T-cell (primary cell): ENCODE results near the gene JAG2. TPM values are rescaled to one million over a fixed set of nuclear protein-coding genes. Genes with fewer than 3 reads are reported as not detected.

Source experiments
- ATAC-seq, 4 experiments: fragments of 200-7000 bp in 3 of 4; fragments of 150-1000 bp in 1 of 4; cut with Tn5 transposase; replicated peaks in 1 of 4; 1 replicate in 3 of 4; 2 replicates in 1 of 4; pipeline ENCODE4 v1.10.0; 2021; ENCODE audit warnings: moderate library complexity in 3 of 4, mild to moderate bottlenecking in 2 of 4, moderate number of reproducible peaks in 1 of 4
- CTCF ChIA-PET, 2 donors: fragments of 300-600 bp; sonication (Branson Sonifier 250); formaldehyde crosslinking; loops; one replicate each; lab custom pipeline; 2022; ENCODE audit warnings: antibody characterized with exemption in 2 of 2; lab: Charles Lee
- POLR2A ChIA-PET, 2 donors: fragments of 300-600 bp; sonication (Branson Sonifier 250); formaldehyde crosslinking; loops; one replicate each; lab custom pipeline; 2022; ENCODE audit warnings: antibody characterized with exemption in 2 of 2; lab: Charles Lee
- DNase-seq, 35 experiments: peaks; one replicate each; pipeline versions ENCODE4 v3.0.0 to v3.0.0-alpha.2; 2013 to 2023
- H3K27ac ChIP-seq: one replicate; pipeline ENCODE4 v1.5.1; 2013; ENCODE audit warnings: low read length
- H3K27me3 ChIP-seq, 2 experiments: replicated peaks in 1 of 2; 1 replicate in 1 of 2; 2 replicates in 1 of 2; pipeline versions ENCODE4 v1.6.1 to v1.7.0; 2013; ENCODE audit warnings: low read length in 1 of 2, mixed read lengths in 1 of 2; ENCODE audit not compliant: control insufficient read depth in 2 of 2, insufficient read depth in 2 of 2; ENCODE audit errors: extremely low read depth in 1 of 2
- H3K36me3 ChIP-seq, 2 donors: 1 replicate in 1 of 2; 2 replicates in 1 of 2; pipeline versions ENCODE4 v1.6.1 to v1.7.0; 2013; ENCODE audit warnings: low read length in 1 of 2; ENCODE audit not compliant: control insufficient read depth in 2 of 2, insufficient read depth in 1 of 2; ENCODE audit errors: extremely low read depth in 1 of 2
- H3K4me1 ChIP-seq, 2 experiments: 1 replicate in 1 of 2; 2 replicates in 1 of 2; pipeline versions ENCODE4 v1.6.1 to v1.7.0; 2013; ENCODE audit warnings: low read length in 2 of 2, mixed read lengths in 1 of 2; ENCODE audit not compliant: insufficient read depth in 2 of 2, control insufficient read depth in 1 of 2; ENCODE audit errors: extremely low read depth in 1 of 2
- H3K4me3 ChIP-seq, 2 donors: 1 replicate in 1 of 2; 2 replicates in 1 of 2; pipeline versions ENCODE4 v1.5.1 to v1.7.0; 2013; ENCODE audit warnings: mild to moderate bottlenecking in 2 of 2, low read length in 1 of 2, moderate library complexity in 1 of 2; ENCODE audit not compliant: control insufficient read depth in 1 of 2; ENCODE audit errors: extremely low read depth in 1 of 2
- H3K9me3 ChIP-seq: 2 replicates; pipeline ENCODE4 v1.7.0; 2013
- H3K27ac Mint-ChIP-seq, 2 donors: one replicate each; pipeline ENCODE4 v1.8.0; 2020 to 2021; ENCODE audit warnings: mild to moderate bottlenecking in 2 of 2, mixed read lengths in 2 of 2
- H3K27me3 Mint-ChIP-seq, 2 donors: one replicate each; pipeline ENCODE4 v1.8.0; 2021 to 2022; ENCODE audit warnings: mixed read lengths in 2 of 2
- H3K36me3 Mint-ChIP-seq: one replicate; pipeline ENCODE4 v1.8.0; 2021; ENCODE audit warnings: mixed read lengths
- H3K4me1 Mint-ChIP-seq, 3 donors: one replicate each; pipeline ENCODE4 v1.8.0; 2020 to 2022; ENCODE audit warnings: mixed read lengths in 3 of 3, mild to moderate bottlenecking in 1 of 3
- H3K4me3 Mint-ChIP-seq, 3 donors: one replicate each; pipeline ENCODE4 v1.8.0; 2020 to 2022; ENCODE audit warnings: mild to moderate bottlenecking in 3 of 3, mixed read lengths in 3 of 3, moderate library complexity in 3 of 3
- H3K9me3 Mint-ChIP-seq, 3 donors: one replicate each; pipeline ENCODE4 v1.8.0; 2020 to 2022; ENCODE audit warnings: mixed read lengths in 3 of 3
- WGBS: methylation state at CpG from one replicate; pipeline ENCODE4 v1.1.5; 2013; ENCODE audit warnings: missing lambda C conversion rate; ENCODE audit not compliant: insufficient coverage; 5-methylcytosine and 5-hydroxymethylcytosine counted together
- total RNA-seq, 35 experiments: library from RNA in 6 of 35; stranded (reverse) in 6 of 35; fragments of 120-200 nt in 1 of 35; gene quantifications; one replicate each; pipeline versions ENCODE4 v1.2.1 to v1.2.4 and lab custom pipeline; 2013 to 2026

The JAG2 gene
- total RNA-seq, 5 donors from 2014 or later (not counting 1 experiment from before 2014, with no cell fraction given), result 0.76 to 1.9 (median 1.2) TPM

- H3K4me3 Mint-ChIP-seq, result no peak overlapping the region
- ATAC-seq, result no peak
- Histone ChIP-seq H3K9me3 (no peaks in the 10 kb centered on the region), H3K4me3 (no peak overlapping the region), H3K4me1 (peaks cover 0 to 3% of the 10 kb centered on the region in 2 experiments), H3K27ac (no peak overlapping the region), H3K36me3 (no peaks in the 10 kb centered on the region), H3K27me3 (peaks cover 4 to 22% of the 10 kb centered on the region in 2 experiments)
- ChIA-PET CTCF (no interaction called here), POLR2A (no interaction called here)
- no peaks in the 10 kb centered on the region for H3K36me3 Mint-ChIP-seq
- H3K27ac Mint-ChIP-seq, result no peak overlapping the region
- 87% methylated on average over 4 of the region's 7 CpGs for WGBS
- peaks cover 0 to 5% (median 5%) of the 10 kb centered on the region in 3 donors for H3K4me1 Mint-ChIP-seq
- DNase-seq, result no peak
- H3K9me3 Mint-ChIP-seq, result peaks cover 0 to 4% (median 0%) of the 10 kb centered on the region in 3 donors
- H3K27me3 Mint-ChIP-seq, result peaks cover 22 to 43% of the 10 kb centered on the region in 2 donors
These were observed 61.2 kb downstream of the JAG2 start for GRCh38 chr14:105107351-105107750.

- H3K36me3 Mint-ChIP-seq, result no peaks in the 10 kb centered on the region
- H3K4me1 Mint-ChIP-seq, result peaks cover 0 to 5% (median 5%) of the 10 kb centered on the region in 3 donors
- POLR2A ChIA-PET, result no interaction called here
- Histone ChIP-seq H3K27ac (no peak overlapping the region), H3K27me3 (peaks cover 4 to 28% of the 10 kb centered on the region in 2 experiments), H3K4me3 (no peak overlapping the region), H3K9me3 (no peaks in the 10 kb centered on the region), H3K4me1 (peaks cover 0 to 3% of the 10 kb centered on the region in 2 experiments), H3K36me3 (no peaks in the 10 kb centered on the region)
- H3K4me3 Mint-ChIP-seq, result no peak overlapping the region
- CTCF ChIA-PET, result no interaction called here
- DNase-seq (no peak), ATAC-seq (no peak)
- WGBS, result 14% methylated on average over 2 of the region's 7 CpGs
- H3K9me3 Mint-ChIP-seq, result peaks cover 0 to 4% (median 0%) of the 10 kb centered on the region in 3 donors
- no peak overlapping the region for H3K27ac Mint-ChIP-seq
- peaks cover 28 to 48% of the 10 kb centered on the region in 2 donors for H3K27me3 Mint-ChIP-seq
These were observed 63.4 kb downstream of the JAG2 start for GRCh38 chr14:105105158-105105557.

- H3K4me1 ChIP-seq, result peaks cover 0 to 3% of the 10 kb centered on the region in 2 experiments
- peaks cover 2% of the 10 kb centered on the region for H3K36me3 Mint-ChIP-seq
- H3K27me3 ChIP-seq, result peaks cover 4 to 25% of the 10 kb centered on the region in 2 experiments
- CTCF ChIA-PET, result interaction anchor here in 1 of 2 donors (0.5 kb wide), 1 partner anchor 262 kb away, joined by 3 read pairs; no protein-coding TSS in a partner anchor
- ATAC-seq, result no peak
- peaks cover 0 to 5% (median 5%) of the 10 kb centered on the region in 3 donors for H3K4me1 Mint-ChIP-seq
- POLR2A ChIA-PET, result no interaction called here
- no peak overlapping the region for H3K4me3 ChIP-seq
- no peaks in the 10 kb centered on the region for H3K36me3 ChIP-seq
- no peak overlapping the region for H3K27ac ChIP-seq
- 92% methylated on average over 2 of the region's 3 CpGs for WGBS
- H3K9me3 ChIP-seq, result no peaks in the 10 kb centered on the region
- no peak for DNase-seq
- no peak overlapping the region for H3K4me3 Mint-ChIP-seq
- no peak overlapping the region for H3K27ac Mint-ChIP-seq
- peaks cover 21 to 45% of the 10 kb centered on the region in 2 donors for H3K27me3 Mint-ChIP-seq
- H3K9me3 Mint-ChIP-seq, result peaks cover 3 to 4% (median 4%) of the 10 kb centered on the region in 3 donors
These were observed 65.7 kb downstream of the JAG2 start for GRCh38 chr14:105102893-105103292.

GRCh38 chr14:105102361-105102870 lies 66.2 kb downstream of the JAG2 start:
- Histone ChIP-seq H3K27ac (no peak overlapping the region), H3K4me3 (no peak overlapping the region), H3K27me3 (peaks cover 4 to 25% of the 10 kb centered on the region in 2 experiments), H3K4me1 (peaks cover 0 to 3% of the 10 kb centered on the region in 2 experiments), H3K36me3 (no peaks in the 10 kb centered on the region), H3K9me3 (no peaks in the 10 kb centered on the region)
- Mint-ChIP-seq H3K4me1 (peaks cover 0 to 5% (median 5%) of the 10 kb centered on the region in 3 donors), H3K36me3 (peaks cover 2% of the 10 kb centered on the region), H3K27ac (no peak overlapping the region), H3K4me3 (no peak overlapping the region), H3K9me3 (peaks cover 3 to 4% (median 4%) of the 10 kb centered on the region in 3 donors), H3K27me3 (peaks cover 21 to 45% of the 10 kb centered on the region in 2 donors)
- POLR2A ChIA-PET, result no interaction called here
- ATAC-seq (no peak), DNase-seq (no peak)
- CTCF ChIA-PET, result interaction anchor here in 1 of 2 donors (0.5 kb wide), 1 partner anchor 262 kb away, joined by 3 read pairs; no protein-coding TSS in a partner anchor
- 92% methylated on average over 6 of the region's 7 CpGs for WGBS

- H3K27ac Mint-ChIP-seq, result no peak overlapping the region
- ChIA-PET CTCF (interaction anchor here in 1 of 2 donors (0.5 kb wide), 1 partner anchor 46 kb away, joined by 12 read pairs; no protein-coding TSS in a partner anchor), POLR2A (no interaction called here)
- H3K4me3 ChIP-seq, result no peak overlapping the region
- peaks cover 17 to 37% of the 10 kb centered on the region in 2 donors for H3K27me3 Mint-ChIP-seq
- peaks cover 2% of the 10 kb centered on the region for H3K36me3 Mint-ChIP-seq
- peaks cover 3 to 4% (median 4%) of the 10 kb centered on the region in 3 donors for H3K9me3 Mint-ChIP-seq
- peaks cover 2 to 24% of the 10 kb centered on the region in 2 experiments for H3K27me3 ChIP-seq
- DNase-seq (no peak), ATAC-seq (no peak)
- H3K4me1 Mint-ChIP-seq, result peaks cover 0 to 5% (median 5%) of the 10 kb centered on the region in 3 donors
- no peak overlapping the region for H3K4me3 Mint-ChIP-seq
- H3K36me3 ChIP-seq, result no peaks in the 10 kb centered on the region
- no peak overlapping the region for H3K27ac ChIP-seq
- WGBS, result 70% methylated on average over 2 of the region's 4 CpGs
- no peaks in the 10 kb centered on the region for H3K9me3 ChIP-seq
- peaks cover 0 to 3% of the 10 kb centered on the region in 2 experiments for H3K4me1 ChIP-seq
These were observed 67.7 kb downstream of the JAG2 start for GRCh38 chr14:105100910-105101309.

- ChIA-PET POLR2A (no interaction called here), CTCF (no interaction called here)
- Mint-ChIP-seq H3K27me3 (peaks cover 12 to 30% of the 10 kb centered on the region in 2 donors), H3K36me3 (peaks cover 2% of the 10 kb centered on the region), H3K9me3 (peaks cover 3 to 4% (median 4%) of the 10 kb centered on the region in 3 donors), H3K4me3 (no peak overlapping the region), H3K4me1 (peaks cover 0 to 2% (median 0%) of the 10 kb centered on the region in 3 donors), H3K27ac (no peak overlapping the region)
- no peak overlapping the region for H3K27ac ChIP-seq
- H3K9me3 ChIP-seq, result no peaks in the 10 kb centered on the region
- no peaks in the 10 kb centered on the region for H3K4me1 ChIP-seq
- ATAC-seq (no peak), DNase-seq (no peak)
- no peaks in the 10 kb centered on the region for H3K36me3 ChIP-seq
- 45% methylated on average over 5 of the region's 6 CpGs for WGBS
- H3K27me3 ChIP-seq, result peaks cover 0 to 24% of the 10 kb centered on the region in 2 experiments
- H3K4me3 ChIP-seq, result no peak overlapping the region
These were observed 68.8 kb downstream of the JAG2 start for GRCh38 chr14:105099778-105100177.
